ENCODE data around the gene CTDSPL. TPM values are rescaled to one million over a fixed set of nuclear protein-coding genes. Genes with fewer than 3 reads are reported as not detected.
"Not testable (repeated sequence)": the region's sequence is repeated elsewhere in the genome, so short reads cannot be mapped to it uniquely, and the experiment has no call there.

The CTDSPL gene, protein sequence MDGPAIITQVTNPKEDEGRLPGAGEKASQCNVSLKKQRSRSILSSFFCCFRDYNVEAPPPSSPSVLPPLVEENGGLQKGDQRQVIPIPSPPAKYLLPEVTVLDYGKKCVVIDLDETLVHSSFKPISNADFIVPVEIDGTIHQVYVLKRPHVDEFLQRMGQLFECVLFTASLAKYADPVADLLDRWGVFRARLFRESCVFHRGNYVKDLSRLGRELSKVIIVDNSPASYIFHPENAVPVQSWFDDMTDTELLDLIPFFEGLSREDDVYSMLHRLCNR
- 7.6 TPM for polyA plus RNA-seq (2013, experiment 1 of 2)
- polyA plus RNA-seq (2013, experiment 2 of 2), result 8.1 TPM

- Histone ChIP-seq H3K23ac (ENCODE audit: low read length) (peak within 1 kb of the TSS; percentile 82), H3K4ac (ENCODE audit: low read depth, low read length) (peak within 1 kb of the TSS; percentile 62), H2BK5ac (ENCODE audit: low read length) (no peak within 1 kb of the TSS), H3K4me2 (ENCODE audit: low read length) (peak within 1 kb of the TSS; percentile 96), H3K56ac (ENCODE audit: low read length) (peak within 1 kb of the TSS; percentile 94), H3K4me3 (ENCODE audit: low read length) (peak within 1 kb of the TSS; percentile 61), H2BK120ac (ENCODE audit: low read depth, low read length) (peak within 1 kb of the TSS; percentile 46), H2BK15ac (replicated peaks; ENCODE audit: low read depth) (no peak within 1 kb of the TSS), H3K79me2 (ENCODE audit: control insufficient read depth, insufficient read depth, low read length) (peaks cover 1% of the 10 kb centered on the region), H4K5ac (ENCODE audit: low read length) (no peak within 1 kb of the TSS), H3K36me3 (ENCODE audit: control insufficient read depth, insufficient read depth, low read length) (no peaks in the 10 kb centered on the region), H3K18ac (ENCODE audit: low read length) (peak within 1 kb of the TSS; percentile 88), H3K27ac (ENCODE audit: low read depth, low read length) (no peak within 1 kb of the TSS), H4K8ac (ENCODE audit: low read depth, low read length) (peak within 1 kb of the TSS; percentile 28), H2AK5ac (ENCODE audit: low read length) (no peak within 1 kb of the TSS), H3K9ac (ENCODE audit: low read length) (peak within 1 kb of the TSS; percentile 77), H3K79me1 (ENCODE audit: low read length) (peaks cover 4% of the 10 kb centered on the region), H3K27me3 (ENCODE audit: insufficient read depth, low read length, poor library complexity) (no peaks in the 10 kb centered on the region), H3K4me1 (ENCODE audit: control insufficient read depth, low read depth, low read length) (peaks cover 5% of the 10 kb centered on the region)
- peak; percentile 48 for DNase-seq
- no CpG with 5 or more reads among the region's 57 CpGs for WGBS (ENCODE audit: extremely low coverage, insufficient coverage, low lambda C conversion rate)
Observed at GRCh38 chr3:37861620-37862041, at the start of gene CTDSPL. CTDSPL (plus strand) TSS chr3:37861880; CDS start chr3:37862200, 320 bp downstream.

DNA sequence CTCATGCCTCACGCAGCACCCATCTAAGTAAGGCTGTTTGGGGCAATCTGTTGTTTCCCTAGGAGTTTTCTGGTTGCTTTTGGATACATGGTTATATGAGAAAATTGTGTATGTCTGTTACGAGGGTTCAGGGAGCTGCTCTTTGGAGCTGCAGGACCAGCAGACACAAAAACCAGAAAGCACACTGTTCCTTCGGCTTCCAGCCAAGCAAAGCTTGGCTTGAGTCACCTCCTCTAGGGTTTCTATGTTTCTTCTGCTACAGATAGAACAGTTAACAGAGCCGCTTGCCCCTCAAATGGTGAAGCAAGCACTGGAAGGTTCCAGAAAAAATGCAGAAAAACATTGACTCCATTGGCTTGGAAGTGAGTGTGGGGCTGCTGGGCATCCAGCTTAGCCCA is 49.2 kb upstream of the CTDSPL start:
- no peak overlapping the region for H3K4ac ChIP-seq (ENCODE audit: low read depth, low read length)
- H3K27me3 ChIP-seq (ENCODE audit: insufficient read depth, low read length, poor library complexity), result no peaks in the 10 kb centered on the region
- DNase-seq, result no peak
- H3K9ac ChIP-seq (ENCODE audit: low read length), result no peak overlapping the region
- no peak overlapping the region for H2BK5ac ChIP-seq (ENCODE audit: low read length)
- no peak overlapping the region for H4K8ac ChIP-seq (ENCODE audit: low read depth, low read length)
- no peak overlapping the region for H2BK120ac ChIP-seq (ENCODE audit: low read depth, low read length)
- H4K5ac ChIP-seq (ENCODE audit: low read length), result no peak overlapping the region
- no peaks in the 10 kb centered on the region for H3K4me1 ChIP-seq (ENCODE audit: control insufficient read depth, low read depth, low read length)
- no peak overlapping the region for H2BK15ac ChIP-seq (replicated peaks; ENCODE audit: low read depth)
- H3K18ac ChIP-seq (ENCODE audit: low read length), result no peak overlapping the region
- no peak overlapping the region for H3K4me2 ChIP-seq (ENCODE audit: low read length)
- H3K36me3 ChIP-seq (ENCODE audit: control insufficient read depth, insufficient read depth, low read length), result no peaks in the 10 kb centered on the region
- no peaks in the 10 kb centered on the region for H3K79me2 ChIP-seq (ENCODE audit: control insufficient read depth, insufficient read depth, low read length)
- H3K79me1 ChIP-seq (ENCODE audit: low read length), result no peaks in the 10 kb centered on the region
- no peak overlapping the region for H3K4me3 ChIP-seq (ENCODE audit: low read length)
- H3K27ac ChIP-seq (ENCODE audit: low read depth, low read length), result no peak overlapping the region
- WGBS (ENCODE audit: extremely low coverage, insufficient coverage, low lambda C conversion rate), result no CpG with 5 or more reads among the region's 4 CpGs
- H3K23ac ChIP-seq (ENCODE audit: low read length), result no peak overlapping the region
- H3K56ac ChIP-seq (ENCODE audit: low read length), result no peak overlapping the region
- no peak overlapping the region for H2AK5ac ChIP-seq (ENCODE audit: low read length)

DNA sequence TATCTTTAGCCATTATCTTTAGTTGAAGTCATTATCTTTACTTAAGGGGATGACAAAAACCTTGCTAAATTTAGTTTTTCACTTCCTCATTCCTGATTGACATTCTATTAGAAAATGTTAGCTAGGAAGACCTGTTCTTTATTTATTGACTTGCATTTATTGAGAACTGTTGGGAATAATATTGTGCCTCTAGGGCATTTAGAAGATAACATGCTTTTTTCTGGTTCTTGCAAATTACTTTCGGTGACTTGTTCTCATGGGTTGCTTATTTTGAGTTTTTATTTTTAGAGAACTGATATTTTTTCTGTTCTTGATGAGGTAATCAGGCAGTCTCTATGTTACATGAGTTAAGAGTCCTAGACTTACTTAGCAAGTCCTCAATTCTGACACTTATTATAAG is 48.3 kb upstream of the CTDSPL start:
- no peaks in the 10 kb centered on the region for H3K36me3 ChIP-seq (ENCODE audit: control insufficient read depth, insufficient read depth, low read length)
- H3K18ac ChIP-seq (ENCODE audit: low read length), result no peak overlapping the region
- H3K4ac ChIP-seq (ENCODE audit: low read depth, low read length), result no peak overlapping the region
- H2AK5ac ChIP-seq (ENCODE audit: low read length), result no peak overlapping the region
- H2BK120ac ChIP-seq (ENCODE audit: low read depth, low read length), result no peak overlapping the region
- no peaks in the 10 kb centered on the region for H3K4me1 ChIP-seq (ENCODE audit: control insufficient read depth, low read depth, low read length)
- H3K79me2 ChIP-seq (ENCODE audit: control insufficient read depth, insufficient read depth, low read length), result no peaks in the 10 kb centered on the region
- no peak overlapping the region for H3K56ac ChIP-seq (ENCODE audit: low read length)
- DNase-seq, result no peak
- no peaks in the 10 kb centered on the region for H3K79me1 ChIP-seq (ENCODE audit: low read length)
- no peak overlapping the region for H4K8ac ChIP-seq (ENCODE audit: low read depth, low read length)
- H4K5ac ChIP-seq (ENCODE audit: low read length), result no peak overlapping the region
- H3K9ac ChIP-seq (ENCODE audit: low read length), result no peak overlapping the region
- no peak overlapping the region for H3K4me2 ChIP-seq (ENCODE audit: low read length)
- no CpG with 5 or more reads among the region's 1 CpG for WGBS (ENCODE audit: extremely low coverage, insufficient coverage, low lambda C conversion rate)
- H2BK5ac ChIP-seq (ENCODE audit: low read length), result no peak overlapping the region
- no peak overlapping the region for H3K23ac ChIP-seq (ENCODE audit: low read length)
- H3K4me3 ChIP-seq (ENCODE audit: low read length), result no peak overlapping the region
- H2BK15ac ChIP-seq (replicated peaks; ENCODE audit: low read depth), result no peak overlapping the region
- H3K27ac ChIP-seq (ENCODE audit: low read depth, low read length), result no peak overlapping the region
- H3K27me3 ChIP-seq (ENCODE audit: insufficient read depth, low read length, poor library complexity), result no peaks in the 10 kb centered on the region

DNA sequence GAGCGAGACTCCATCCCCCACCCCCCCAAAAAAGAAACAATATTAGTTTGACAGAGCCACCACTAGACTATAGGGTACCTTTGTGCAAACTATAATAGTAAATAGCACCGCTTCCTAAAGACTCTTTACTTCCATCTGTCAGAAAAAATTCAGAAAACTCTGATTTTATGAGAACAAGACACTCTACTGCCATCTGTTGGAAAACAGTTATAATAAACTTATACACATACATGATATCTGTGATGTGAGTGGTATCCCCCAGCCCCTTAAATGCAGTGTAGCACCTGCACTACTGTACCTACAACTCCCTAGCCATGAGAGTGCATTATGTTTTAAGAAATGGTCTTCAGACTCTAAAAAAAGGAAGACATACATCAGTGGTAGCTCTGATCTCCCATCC is 47.1 kb upstream of the CTDSPL start:
- Histone ChIP-seq H2BK5ac (ENCODE audit: low read length) (no peak overlapping the region), H2AK5ac (ENCODE audit: low read length) (no peak overlapping the region), H3K4me3 (ENCODE audit: low read length) (no peak overlapping the region), H3K23ac (ENCODE audit: low read length) (no peak overlapping the region), H3K9ac (ENCODE audit: low read length) (no peak overlapping the region), H4K5ac (ENCODE audit: low read length) (no peak overlapping the region), H3K56ac (ENCODE audit: low read length) (no peak overlapping the region), H3K4ac (ENCODE audit: low read depth, low read length) (no peak overlapping the region), H3K79me2 (ENCODE audit: control insufficient read depth, insufficient read depth, low read length) (no peaks in the 10 kb centered on the region), H3K18ac (ENCODE audit: low read length) (no peak overlapping the region), H3K79me1 (ENCODE audit: low read length) (no peaks in the 10 kb centered on the region), H2BK15ac (replicated peaks; ENCODE audit: low read depth) (no peak overlapping the region), H2BK120ac (ENCODE audit: low read depth, low read length) (no peak overlapping the region), H3K36me3 (ENCODE audit: control insufficient read depth, insufficient read depth, low read length) (no peaks in the 10 kb centered on the region), H3K4me2 (ENCODE audit: low read length) (no peak overlapping the region), H3K27me3 (ENCODE audit: insufficient read depth, low read length, poor library complexity) (no peaks in the 10 kb centered on the region), H3K4me1 (ENCODE audit: control insufficient read depth, low read depth, low read length) (no peaks in the 10 kb centered on the region), H3K27ac (ENCODE audit: low read depth, low read length) (no peak overlapping the region), H4K8ac (ENCODE audit: low read depth, low read length) (no peak overlapping the region)
- no peak for DNase-seq
- WGBS (ENCODE audit: extremely low coverage, insufficient coverage, low lambda C conversion rate), result no CpG with 5 or more reads among the region's 2 CpGs

- DNase-seq, result not testable (repeated sequence)
Observed at GRCh38 chr3:37815156-37815555, 46.5 kb upstream of the CTDSPL start.

GRCh38 chr3:37816271-37816670 is 45.4 kb upstream of the CTDSPL start:
- H3K79me2 ChIP-seq (ENCODE audit: control insufficient read depth, insufficient read depth, low read length), result no peaks in the 10 kb centered on the region
- H3K79me1 ChIP-seq (ENCODE audit: low read length), result no peaks in the 10 kb centered on the region
- H3K27ac ChIP-seq (ENCODE audit: low read depth, low read length), result no peak overlapping the region
- H3K23ac ChIP-seq (ENCODE audit: low read length), result no peak overlapping the region
- H3K4me1 ChIP-seq (ENCODE audit: control insufficient read depth, low read depth, low read length), result no peaks in the 10 kb centered on the region
- H3K56ac ChIP-seq (ENCODE audit: low read length), result no peak overlapping the region
- H4K5ac ChIP-seq (ENCODE audit: low read length), result no peak overlapping the region
- H3K4ac ChIP-seq (ENCODE audit: low read depth, low read length), result no peak overlapping the region
- H3K36me3 ChIP-seq (ENCODE audit: control insufficient read depth, insufficient read depth, low read length), result no peaks in the 10 kb centered on the region
- no peak overlapping the region for H2BK5ac ChIP-seq (ENCODE audit: low read length)
- no peak overlapping the region for H2BK15ac ChIP-seq (replicated peaks; ENCODE audit: low read depth)
- no peak overlapping the region for H3K18ac ChIP-seq (ENCODE audit: low read length)
- no peak overlapping the region for H3K4me2 ChIP-seq (ENCODE audit: low read length)
- no CpG with 5 or more reads among the region's 2 CpGs for WGBS (ENCODE audit: extremely low coverage, insufficient coverage, low lambda C conversion rate)
- no peak overlapping the region for H4K8ac ChIP-seq (ENCODE audit: low read depth, low read length)
- no peaks in the 10 kb centered on the region for H3K27me3 ChIP-seq (ENCODE audit: insufficient read depth, low read length, poor library complexity)
- H2BK120ac ChIP-seq (ENCODE audit: low read depth, low read length), result no peak overlapping the region
- no peak for DNase-seq
- no peak overlapping the region for H3K4me3 ChIP-seq (ENCODE audit: low read length)
- no peak overlapping the region for H3K9ac ChIP-seq (ENCODE audit: low read length)
- no peak overlapping the region for H2AK5ac ChIP-seq (ENCODE audit: low read length)

More at GRCh38 chr3:37815156-37815555, 46.5 kb upstream of the CTDSPL start:
- H3K79me2 ChIP-seq (ENCODE audit: control insufficient read depth, insufficient read depth, low read length); H3K4me2 ChIP-seq (ENCODE audit: low read length); H3K4me3 ChIP-seq (ENCODE audit: low read length); H2BK15ac ChIP-seq (replicated peaks; ENCODE audit: low read depth); H2BK120ac ChIP-seq (ENCODE audit: low read depth, low read length); H3K4ac ChIP-seq (ENCODE audit: low read depth, low read length); H3K23ac ChIP-seq (ENCODE audit: low read length); H2AK5ac ChIP-seq (ENCODE audit: low read length); H3K56ac ChIP-seq (ENCODE audit: low read length); H3K36me3 ChIP-seq (ENCODE audit: control insufficient read depth, insufficient read depth, low read length); H3K4me1 ChIP-seq (ENCODE audit: control insufficient read depth, low read depth, low read length); H3K79me1 ChIP-seq (ENCODE audit: low read length); H2BK5ac ChIP-seq (ENCODE audit: low read length); H3K27ac ChIP-seq (ENCODE audit: low read depth, low read length); H3K18ac ChIP-seq (ENCODE audit: low read length); H3K27me3 ChIP-seq (ENCODE audit: insufficient read depth, low read length, poor library complexity); H4K5ac ChIP-seq (ENCODE audit: low read length); H4K8ac ChIP-seq (ENCODE audit: low read depth, low read length); H3K9ac ChIP-seq (ENCODE audit: low read length): not testable (repeated sequence)
- no CpG with 5 or more reads among the region's 9 CpGs for WGBS (ENCODE audit: extremely low coverage, insufficient coverage, low lambda C conversion rate)
